Measurements from ENCODE around the gene PADI1. TPM values are rescaled to one million over a fixed set of nuclear protein-coding genes. Genes with fewer than 3 reads are reported as not detected.

PADI1 gene
- total RNA-seq, 1 donor from 2014 or later, result not detected

GRCh38 chr1:17198476-17199258 is 6.3 kb upstream of the PADI1 start:
- no peak for DNase-seq

- no peak for DNase-seq
These were observed 5.5 kb upstream of the PADI1 start for GRCh38 chr1:17199267-17200044.

- no peak for DNase-seq
These were observed 4.7 kb upstream of the PADI1 start for GRCh38 chr1:17200246-17200645.

- DNase-seq, result no peak
These were observed 4.2 kb upstream of the PADI1 start for GRCh38 chr1:17200756-17201155.

- DNase-seq, result no peak
These were observed 3.5 kb upstream of the PADI1 start for GRCh38 chr1:17201201-17202021.

- DNase-seq, result no peak
These were observed 724 bp downstream of the PADI1 start for GRCh38 chr1:17205652-17206051.

- no peak for DNase-seq
These were observed 1.3 kb downstream of the PADI1 start for GRCh38 chr1:17206196-17206595.

- DNase-seq, result no peak
These were observed 2.1 kb downstream of the PADI1 start for GRCh38 chr1:17207046-17207445.

- no peak for DNase-seq
These were observed 2.6 kb downstream of the PADI1 start for GRCh38 chr1:17207540-17207939.

- no peak for DNase-seq
These were observed 3.1 kb downstream of the PADI1 start for GRCh38 chr1:17207966-17208418.

GRCh38 chr1:17208546-17208945 is 3.6 kb downstream of the PADI1 start:
- no peak for DNase-seq

GRCh38 chr1:17209430-17209829 is 4.5 kb downstream of the PADI1 start:
- no peak for DNase-seq

GRCh38 chr1:17210176-17210575 is 5.2 kb downstream of the PADI1 start:
- no peak for DNase-seq

GRCh38 chr1:17211377-17211776 is 6.4 kb downstream of the PADI1 start:
- DNase-seq, result no peak

- DNase-seq, result no peak
These were observed 7.1 kb downstream of the PADI1 start for GRCh38 chr1:17212009-17212408.

GRCh38 chr1:17212487-17213121 is 7.7 kb downstream of the PADI1 start:
- DNase-seq, result no peak

- no peak for DNase-seq
These were observed 8.3 kb downstream of the PADI1 start for GRCh38 chr1:17213148-17213781.

- no peak for DNase-seq
These were observed 8.8 kb downstream of the PADI1 start for GRCh38 chr1:17213782-17214148.

GRCh38 chr1:17214876-17215544 is 10.1 kb downstream of the PADI1 start:
- no peak for DNase-seq

- DNase-seq, result no peak
These were observed 10.6 kb downstream of the PADI1 start for GRCh38 chr1:17215545-17215890.

- no peak for DNase-seq
These were observed 11.2 kb downstream of the PADI1 start for GRCh38 chr1:17216078-17216477.

Data from occipital lobe (tissue), 2 donors.